WTC11 (cell line): ENCODE data around the gene SLC26A8.

ENCODE experiments used
- CTCF ChIP-seq: fragments of 200-600 bp; IDR thresholded peaks from 2 replicates; pipeline ENCODE4 v1.8.0; 2022; ENCODE audit warnings: antibody characterized with exemption
- ELF4 ChIP-seq: sonication (generic); formaldehyde crosslinking; IDR thresholded peaks from 2 replicates; pipeline ENCODE4 v1.8.1; 2022; ENCODE audit warnings: low read depth, mild to moderate bottlenecking, moderate library complexity, missing genetic modification reagents
- KAT7 ChIP-seq: sonication (generic); formaldehyde crosslinking; IDR thresholded peaks from 2 replicates; pipeline ENCODE4 v1.8.1; 2023; ENCODE audit warnings: missing genetic modification reagents, mild to moderate bottlenecking, borderline replicate concordance
- NFYB ChIP-seq: sonication (generic); formaldehyde crosslinking; conservative IDR thresholded peaks from 2 replicates; pipeline ENCODE4 v1.8.0; 2022; ENCODE audit warnings: low read depth, missing genetic modification reagents
- SMAD3 ChIP-seq: sonication (generic); formaldehyde crosslinking; IDR thresholded peaks from 2 replicates; pipeline ENCODE4 v1.8.0; 2022; ENCODE audit warnings: missing genetic modification reagents, mild to moderate bottlenecking, borderline replicate concordance
- SMAD4 ChIP-seq: sonication (generic); formaldehyde crosslinking; IDR thresholded peaks from 2 replicates; pipeline ENCODE4 v1.8.0; 2022; ENCODE audit warnings: mild to moderate bottlenecking, missing genetic modification reagents
- TCF7 ChIP-seq: sonication (generic); formaldehyde crosslinking; IDR thresholded peaks from 2 replicates; pipeline ENCODE4 v1.8.0; 2022; ENCODE audit warnings: mild to moderate bottlenecking, low read depth, missing genetic modification reagents, moderate library complexity
- USF2 ChIP-seq: sonication (generic); formaldehyde crosslinking; IDR thresholded peaks from 2 replicates; pipeline ENCODE4 v1.8.1; 2023; ENCODE audit warnings: mild to moderate bottlenecking, missing genetic modification reagents, moderate library complexity
- ZBTB21 ChIP-seq: sonication (generic); formaldehyde crosslinking; IDR thresholded peaks from 2 replicates; pipeline ENCODE4 v1.8.1; 2023; ENCODE audit warnings: mild to moderate bottlenecking, missing genetic modification reagents, borderline replicate concordance
- ZBTB43 ChIP-seq: sonication (generic); formaldehyde crosslinking; IDR thresholded peaks from 2 replicates; pipeline ENCODE4 v1.8.1; 2023; ENCODE audit warnings: mild to moderate bottlenecking, missing genetic modification reagents
- ZNF138 ChIP-seq: sonication (generic); formaldehyde crosslinking; conservative IDR thresholded peaks from 2 replicates; pipeline ENCODE4 v1.8.1; 2022; ENCODE audit warnings: mild to moderate bottlenecking, moderate library complexity, missing genetic modification reagents
- ZNF425 ChIP-seq: fragments of 250-450 bp; sonication (Bioruptor Pico); conservative IDR thresholded peaks from 2 replicates; pipeline ENCODE4 v1.9.0; 2021; ENCODE audit warnings: mild to moderate bottlenecking

GRCh38 chr6:35955071-35955470 is 69.4 kb downstream of the SLC26A8 start:
- TF ChIP-seq USF2 (no peak), ZNF425 (no peak), ZNF138 (no peak), CTCF (no peak), ELF4 (CRISPR knock-in tag) (no peak), KAT7 (CRISPR knock-in tag) (no peak), ZBTB43 (no peak), TCF7 (CRISPR knock-in tag) (no peak), ZBTB21 (CRISPR knock-in tag) (no peak), NFYB (CRISPR knock-in tag) (no peak), SMAD3 (CRISPR knock-in tag) (no peak), SMAD4 (no peak)
